ENCODE results near the gene EXOC7.

EXOC7 gene

DNA sequence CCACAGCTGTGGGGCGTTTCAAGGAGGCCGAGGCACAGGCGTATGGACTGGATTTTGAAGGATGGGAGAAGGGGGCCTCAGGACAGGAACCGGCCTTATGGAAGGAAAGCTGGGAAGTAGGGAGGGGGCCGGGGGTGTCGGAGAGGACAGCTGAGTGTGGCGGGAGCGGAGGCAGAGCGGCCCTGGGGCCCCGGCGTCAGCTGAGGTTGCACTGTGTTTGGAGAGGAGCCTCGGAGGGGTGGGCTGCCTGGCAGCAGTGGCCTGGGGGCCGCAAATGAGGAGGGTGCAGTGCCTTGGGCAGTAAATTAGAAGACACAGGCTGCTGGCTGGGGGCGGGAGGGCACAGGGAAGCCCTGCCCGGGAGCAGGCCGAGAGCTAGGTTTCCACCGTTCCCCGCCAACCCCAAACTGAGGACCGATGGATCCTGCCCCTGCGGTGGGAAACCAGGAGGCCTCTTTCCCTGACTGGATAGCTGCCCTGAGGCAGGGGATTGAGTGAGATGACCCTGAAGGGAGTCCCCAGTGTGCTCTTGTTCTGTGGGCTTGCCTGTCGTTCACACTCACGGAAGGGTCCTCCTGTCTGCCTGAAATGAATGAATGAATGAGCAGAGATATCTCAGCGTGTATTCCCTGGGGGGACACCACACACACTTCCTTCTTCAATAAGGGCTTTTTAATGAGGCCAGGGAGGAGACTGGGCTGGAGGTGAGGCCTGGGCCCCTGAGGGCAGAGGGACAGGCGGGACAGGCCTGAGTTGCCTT lies 19.0 kb upstream of the EXOC7 start:
- no peak for DNase-seq (ENCODE audit: low read depth)

GRCh38 chr17:76121932-76122430 lies 18.4 kb upstream of the EXOC7 start:
- DNase-seq (ENCODE audit: low read depth), result no peak

DNA sequence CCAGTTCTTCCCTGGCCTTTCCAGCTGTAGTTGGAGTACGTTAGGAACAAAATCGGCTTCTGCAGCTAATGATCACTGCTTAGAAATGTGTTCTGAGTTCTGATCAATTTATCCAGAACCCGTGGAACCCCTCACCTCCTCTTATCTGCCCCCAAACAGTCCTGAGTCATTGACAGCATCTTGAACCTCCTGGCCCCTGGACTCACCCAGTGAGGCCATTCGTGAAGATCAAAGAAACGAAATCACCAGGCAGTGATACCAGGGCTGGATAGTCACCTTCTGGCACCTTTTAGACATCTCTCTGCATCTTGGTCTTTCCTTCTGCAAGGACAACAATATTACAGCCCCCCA lies 17.0 kb upstream of the EXOC7 start:
- DNase-seq (ENCODE audit: low read depth), result no peak

- no peak for DNase-seq (ENCODE audit: low read depth)
These were observed 16.1 kb upstream of the EXOC7 start for GRCh38 chr17:76119409-76120371.

DNA sequence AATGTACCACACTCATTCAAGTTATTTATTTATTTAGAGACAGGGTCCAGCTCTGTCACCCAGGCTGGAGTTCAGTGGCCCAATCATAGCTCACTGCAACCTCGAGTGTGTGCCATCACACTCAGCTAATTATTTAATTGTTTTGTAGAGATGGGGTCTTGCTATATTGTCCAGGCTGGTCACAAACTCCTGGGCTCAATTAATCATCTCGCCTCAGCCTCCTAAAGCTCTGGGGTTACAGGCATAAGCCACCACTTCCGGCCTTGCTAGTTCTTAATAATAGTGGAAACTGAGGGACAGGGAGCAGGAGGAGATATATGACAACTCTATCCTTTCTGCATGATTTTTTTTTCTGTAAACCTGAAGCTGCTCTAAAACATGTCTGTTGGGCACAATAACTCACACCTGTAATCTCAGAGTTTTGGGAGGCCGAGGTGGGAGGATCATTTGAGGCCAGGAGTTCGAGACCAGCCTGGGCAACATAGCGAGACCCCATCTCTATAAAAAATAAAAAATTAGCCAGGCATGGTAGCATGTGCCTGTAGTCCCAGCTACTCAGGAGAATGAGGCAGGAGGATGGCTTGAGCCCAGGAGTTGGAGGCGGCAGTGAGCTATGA lies 11.7 kb upstream of the EXOC7 start:
- no peak for DNase-seq (ENCODE audit: low read depth)

- DNase-seq (ENCODE audit: low read depth), result no peak
These were observed 8.4 kb upstream of the EXOC7 start for GRCh38 chr17:76111956-76112355.

DNA sequence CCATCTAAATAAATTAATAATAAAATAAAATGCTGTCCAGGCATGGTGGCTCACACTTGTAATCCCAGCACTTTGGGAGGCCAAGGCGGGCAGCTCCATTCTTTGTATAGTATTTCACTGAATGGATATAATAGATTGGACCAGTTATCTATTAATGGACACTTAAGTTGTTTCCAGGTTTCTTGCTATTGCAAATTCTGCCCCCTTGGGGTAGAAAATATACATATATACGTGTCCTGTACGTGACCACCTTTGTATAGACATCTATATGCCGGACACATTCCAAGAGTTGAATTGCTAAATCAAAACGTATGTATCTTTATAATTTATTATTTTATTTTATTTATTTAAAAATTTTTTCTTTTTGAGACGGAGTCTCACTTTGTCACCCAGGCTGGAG lies 3.9 kb upstream of the EXOC7 start:
- DNase-seq (ENCODE audit: low read depth), result no peak

GRCh38 chr17:76106703-76107102 lies 3.1 kb upstream of the EXOC7 start:
- no peak for DNase-seq (ENCODE audit: low read depth)

GRCh38 chr17:76104896-76105231 lies 1.3 kb upstream of the EXOC7 start:
- no peak for DNase-seq (ENCODE audit: low read depth)

DNA sequence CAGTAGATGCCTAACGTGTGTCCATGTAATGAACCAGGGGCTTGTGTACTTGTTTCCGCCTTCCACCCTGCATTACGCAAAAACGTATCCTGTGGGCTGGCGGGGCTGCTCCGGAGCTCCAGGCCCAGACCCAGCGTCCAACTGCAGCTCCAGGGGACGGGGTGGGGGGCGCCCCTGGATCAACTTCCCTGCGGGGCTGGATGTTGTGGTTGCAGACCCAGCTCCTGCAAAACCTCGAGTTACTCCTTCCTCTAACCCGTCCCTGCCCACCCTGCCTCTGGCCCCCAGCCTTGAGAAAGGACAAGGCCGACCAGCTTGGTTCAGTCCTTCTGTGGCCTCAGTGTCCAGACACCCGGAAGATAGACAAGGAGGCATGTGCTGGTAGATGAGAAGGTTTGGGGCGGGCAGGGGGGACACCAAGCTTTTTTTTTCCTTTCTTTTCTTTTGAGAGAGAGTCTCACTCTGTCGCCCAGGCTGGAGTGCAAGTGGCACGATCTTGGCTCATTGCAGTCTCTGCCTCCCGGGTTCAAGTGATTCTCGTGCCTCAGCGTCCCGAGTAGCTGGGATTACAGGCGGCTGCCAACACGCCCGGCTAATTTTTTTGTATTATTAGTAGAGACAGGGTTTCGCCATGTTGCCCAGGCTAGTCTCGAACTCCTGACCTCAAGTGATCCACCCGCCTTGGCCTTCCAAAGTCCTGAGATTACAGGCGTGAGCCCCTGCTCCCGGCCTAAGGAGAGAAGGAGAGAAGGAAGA lies 731 bp upstream of the EXOC7 start:
- no peak for DNase-seq (ENCODE audit: low read depth)

- DNase-seq (ENCODE audit: low read depth), result no peak
These were observed 678 bp downstream of the EXOC7 start for GRCh38 chr17:76102944-76103273.

DNA sequence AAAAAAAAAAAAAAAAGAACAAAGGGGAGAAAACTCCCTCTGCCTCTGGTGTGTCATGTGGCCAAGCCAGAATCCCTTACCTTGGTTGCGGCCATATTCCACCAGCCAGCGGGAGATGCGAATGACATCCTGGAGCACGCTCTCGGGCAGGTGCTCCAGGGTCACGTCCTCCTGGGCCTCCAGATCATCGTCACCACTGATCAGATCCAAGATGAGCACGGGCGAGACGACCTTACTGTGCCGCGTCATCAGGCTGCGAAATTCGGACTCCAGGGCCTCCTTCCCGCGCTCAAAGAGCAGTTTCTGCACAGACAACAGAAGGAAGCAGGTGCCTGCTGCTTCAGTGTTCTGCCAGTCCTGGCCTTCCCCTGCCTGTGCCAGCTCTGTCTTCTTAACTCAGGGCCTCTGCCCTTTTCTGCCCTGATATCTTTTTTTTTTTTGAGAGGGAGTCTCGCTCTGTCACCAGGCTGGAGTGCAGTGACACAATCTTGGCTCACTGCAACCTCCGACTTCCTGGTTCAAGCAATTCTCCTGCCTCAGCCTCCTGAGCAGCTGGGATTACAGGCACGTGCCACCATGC lies 5.8 kb downstream of the EXOC7 start:
- DNase-seq (ENCODE audit: low read depth), result no peak

DNA sequence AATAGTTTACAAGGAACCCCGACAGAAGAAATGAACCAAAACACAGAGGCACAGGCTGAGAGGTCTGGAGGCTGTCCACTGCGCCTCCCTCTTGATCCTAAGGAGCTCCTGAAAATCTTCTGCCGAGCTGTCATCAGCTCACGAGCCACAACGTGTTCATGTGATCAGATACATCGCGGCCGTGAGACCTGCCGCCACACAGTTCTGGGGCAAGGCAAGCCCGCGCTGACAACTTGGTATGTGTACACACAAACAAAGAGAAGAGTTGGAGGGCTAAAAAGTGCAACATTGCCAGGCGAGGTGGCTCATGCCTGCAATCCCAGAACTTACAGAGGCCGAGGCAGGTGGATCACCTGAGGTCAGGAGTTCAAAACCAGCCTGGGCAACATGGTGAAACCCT lies 7.6 kb downstream of the EXOC7 start:
- DNase-seq (ENCODE audit: low read depth), result no peak

DNA sequence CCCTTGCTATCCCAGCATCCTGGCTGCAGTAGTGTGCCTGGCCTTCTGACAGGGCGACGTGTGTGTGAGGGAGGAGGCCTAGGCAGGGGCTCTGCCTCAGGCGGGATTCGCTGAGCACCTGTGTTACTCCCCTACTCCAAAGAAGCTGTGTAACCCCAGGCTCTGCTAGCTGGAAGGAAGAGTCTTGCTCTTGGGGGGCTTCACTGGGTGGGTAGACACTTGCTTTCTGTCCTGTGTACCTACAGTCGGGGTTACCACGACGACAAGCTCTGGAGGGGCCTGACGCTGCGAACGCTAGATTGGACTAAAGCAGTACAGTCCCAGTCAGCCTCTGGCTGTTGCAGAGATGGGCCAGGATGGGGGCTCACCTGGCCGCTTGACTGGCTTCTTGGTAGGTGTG lies 9.5 kb downstream of the EXOC7 start:
- DNase-seq (ENCODE audit: low read depth), result no peak

GRCh38 chr17:76092526-76093413 lies 10.8 kb downstream of the EXOC7 start:
- no peak for DNase-seq (ENCODE audit: low read depth)

DNA sequence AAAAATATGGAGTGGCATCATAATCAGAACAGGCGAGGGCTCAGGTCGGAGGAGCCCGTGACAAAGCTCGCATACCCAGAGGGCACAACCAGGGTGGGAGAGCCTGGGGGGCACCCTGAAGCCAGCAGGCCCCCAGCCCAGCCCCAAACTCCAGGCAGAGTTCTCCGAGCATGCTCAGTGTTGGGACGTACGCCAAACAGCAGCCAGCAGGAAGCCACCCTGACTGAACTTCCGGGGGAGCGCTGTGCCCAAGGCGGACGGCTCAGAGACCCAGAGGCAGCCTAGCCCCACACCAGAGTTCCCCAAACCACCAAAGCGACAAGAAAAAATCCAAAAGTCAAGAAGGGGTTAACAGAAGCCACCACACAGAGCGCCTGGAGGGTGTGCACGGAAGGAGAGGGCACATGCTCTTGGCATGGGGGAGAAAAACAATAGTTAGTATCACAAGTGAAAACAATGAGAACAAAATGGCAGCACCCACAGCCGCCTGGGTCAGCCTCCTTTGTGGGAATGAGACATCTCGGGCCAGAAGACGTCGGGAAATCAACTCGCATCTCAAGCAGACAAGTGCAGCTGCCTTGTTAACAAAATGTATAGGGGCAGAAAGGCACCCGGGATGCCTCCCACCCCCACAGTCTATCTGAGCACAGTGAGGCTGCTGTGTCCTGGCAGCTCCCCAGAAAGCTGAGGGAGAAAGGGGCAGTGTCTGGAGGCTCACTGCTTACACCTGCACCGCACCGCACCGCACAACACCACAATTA lies 11.9 kb downstream of the EXOC7 start:
- DNase-seq (ENCODE audit: low read depth), result no peak

GRCh38 chr17:76090517-76091129 lies 13.0 kb downstream of the EXOC7 start:
- DNase-seq (ENCODE audit: low read depth), result no peak

GRCh38 chr17:76089680-76090516 lies 13.7 kb downstream of the EXOC7 start:
- no peak for DNase-seq (ENCODE audit: low read depth)

Data from stimulated activated CD8-positive, alpha-beta memory T cell treated with anti-CD3 and anti-CD28 coated beads, Interleukin-4, amount 100 ng/mL, for 24 hours (primary cell).